Psoas muscle (tissue), 8 donors: Measurements from ENCODE around the gene UGGT1. TPM values are rescaled to one million over a fixed set of nuclear protein-coding genes. Genes with fewer than 3 reads are reported as not detected.

ENCODE experiments used
- ATAC-seq, 4 donors: fragments of 200-7000 bp; cut with Tn5 transposase; one replicate each; pipeline ENCODE4 v1.9.1; 2020; ENCODE audit warnings: moderate library complexity in 3 of 4, mild to moderate bottlenecking in 2 of 4
- DNase-seq, 2 donors: peaks; one replicate each; pipeline ENCODE4 v3.0.0-alpha.2; 2020
- H3K27ac ChIP-seq: fragments of 200-600 bp; one replicate; pipeline ENCODE4 v1.8.0; 2022
- H3K27me3 ChIP-seq, 3 donors: fragments of 200-600 bp in 1 of 3; one replicate each; pipeline versions ENCODE4 v1.6.1 to v1.8.0; 2013 to 2022; ENCODE audit warnings: low read length in 2 of 3, mild to moderate bottlenecking in 2 of 3, moderate library complexity in 1 of 3; ENCODE audit not compliant: insufficient read depth in 3 of 3
- H3K36me3 ChIP-seq, 2 donors: fragments of 200-600 bp in 1 of 2; one replicate each; pipeline versions ENCODE4 v1.6.1 to v1.8.0; 2013 to 2022; ENCODE audit warnings: low read depth in 1 of 2, mild to moderate bottlenecking in 1 of 2, moderate library complexity in 1 of 2; ENCODE audit not compliant: insufficient read depth in 1 of 2
- H3K4me1 ChIP-seq: fragments of 200-600 bp; one replicate; pipeline ENCODE4 v1.8.0; 2022
- H3K4me3 ChIP-seq: fragments of 200-600 bp; one replicate; pipeline ENCODE4 v1.8.0; 2022; ENCODE audit warnings: mild to moderate bottlenecking
- H3K9me3 ChIP-seq: fragments of 200-600 bp; one replicate; pipeline ENCODE4 v1.8.0; 2022
- WGBS, 3 donors: extraction: QIAGEN DNeasy Blood & Tissue Kit; methylation state at CpG; one replicate each; pipeline versions ENCODE4 v1.1.6 to v1.1.7; 2013; 5-methylcytosine and 5-hydroxymethylcytosine counted together
- intact Hi-C, 2 donors: fragments of 100-400 bp; cut with DNase I; formaldehyde crosslinking; loops; one replicate each; pipeline versions ENCODE4 v1.11.0 to v1.14.2; 2022
- polyA plus RNA-seq, 3 donors: library from polyadenylated mRNA; stranded (reverse); fragments of 200-250 nt; gene quantifications; one replicate each; pipeline ENCODE4 v1.2.3, GENCODE V29; 2013
- total RNA-seq, 4 donors: library from RNA; stranded (reverse); fragmentation: NEBNext Ultra II Directional in 2 of 4; extraction: Animal tissue kit (Norgen Biotek cat#: 25700) in 2 of 4; gene quantifications; one replicate each; pipeline versions ENCODE4 v1.2.1 to v1.2.4, GENCODE V29; 2021 to 2023
- TF ChIP-seq, protein P1 (sequence below): fragments of 200-600 bp; IDR thresholded peaks from one replicate; pipeline ENCODE4 v1.8.0; 2022; ENCODE audit warnings: antibody characterized with exemption
- donor health status: healthy with polysubstance abuse.
- donor health status: DM: no; HTN: no; CAD: no; lungs with moderate emphysema.
- donor health status: Bipolar disorder and iron deficiency.
- donor health status: healthy.
- donor health status: DM: yes; HTN: yes; CAD: no.
- donor health status: DM: no; HTN: no; CAD: no.
- donor health status: DM: no; HTN: no; CAD: no.
- donor health status: DM: yes; HTN: yes; CAD: no.

The UGGT1 gene
- total and polyA plus RNA-seq, 7 donors: 11.1 to 41.7 (median 32.1) TPM

DNA sequence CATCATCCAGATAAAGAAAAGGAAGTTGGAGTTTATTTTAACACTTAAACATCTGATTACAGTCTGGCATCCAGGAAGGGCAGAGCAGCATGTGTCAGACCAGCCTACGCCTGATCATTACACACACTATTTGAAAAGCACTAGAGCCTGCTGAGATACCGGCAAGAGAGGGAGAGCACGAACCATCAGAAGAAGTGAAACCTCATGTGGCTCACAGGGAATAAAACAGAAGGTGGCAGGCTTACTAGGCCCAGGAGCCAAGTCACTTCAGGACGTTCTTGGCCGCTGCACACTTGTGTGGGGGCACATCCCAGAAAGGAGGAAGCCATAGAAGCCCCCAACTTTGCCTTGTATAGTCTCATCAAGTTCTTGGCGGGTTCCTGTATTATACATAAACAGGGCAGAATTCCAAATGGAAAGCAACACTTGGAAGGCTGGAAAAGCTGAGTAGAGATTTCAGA is 105.5 kb downstream of the UGGT1 start:
- Histone ChIP-seq H3K27ac (peak overlapping the region; percentile 36), H3K36me3 (peaks cover 0 to 19% of the 10 kb centered on the region in 2 donors), H3K9me3 (no peaks in the 10 kb centered on the region), H3K27me3 (no peaks in the 10 kb centered on the region), H3K4me3 (no peak overlapping the region), H3K4me1 (peaks cover 40% of the 10 kb centered on the region)
- 68 to 80% (median 73%) methylated on average over 6 of the region's 6 CpGs for WGBS, 3 donors
- ATAC-seq (no peak), DNase-seq (no peak)
- intact Hi-C loops: loop anchor here in 1 of 2 donors (2.0 kb wide), 1 partner anchor 32 kb away; no protein-coding TSS in a partner anchor
- TF ChIP-seq, protein P1, sequence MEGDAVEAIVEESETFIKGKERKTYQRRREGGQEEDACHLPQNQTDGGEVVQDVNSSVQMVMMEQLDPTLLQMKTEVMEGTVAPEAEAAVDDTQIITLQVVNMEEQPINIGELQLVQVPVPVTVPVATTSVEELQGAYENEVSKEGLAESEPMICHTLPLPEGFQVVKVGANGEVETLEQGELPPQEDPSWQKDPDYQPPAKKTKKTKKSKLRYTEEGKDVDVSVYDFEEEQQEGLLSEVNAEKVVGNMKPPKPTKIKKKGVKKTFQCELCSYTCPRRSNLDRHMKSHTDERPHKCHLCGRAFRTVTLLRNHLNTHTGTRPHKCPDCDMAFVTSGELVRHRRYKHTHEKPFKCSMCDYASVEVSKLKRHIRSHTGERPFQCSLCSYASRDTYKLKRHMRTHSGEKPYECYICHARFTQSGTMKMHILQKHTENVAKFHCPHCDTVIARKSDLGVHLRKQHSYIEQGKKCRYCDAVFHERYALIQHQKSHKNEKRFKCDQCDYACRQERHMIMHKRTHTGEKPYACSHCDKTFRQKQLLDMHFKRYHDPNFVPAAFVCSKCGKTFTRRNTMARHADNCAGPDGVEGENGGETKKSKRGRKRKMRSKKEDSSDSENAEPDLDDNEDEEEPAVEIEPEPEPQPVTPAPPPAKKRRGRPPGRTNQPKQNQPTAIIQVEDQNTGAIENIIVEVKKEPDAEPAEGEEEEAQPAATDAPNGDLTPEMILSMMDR: no peak

DNA sequence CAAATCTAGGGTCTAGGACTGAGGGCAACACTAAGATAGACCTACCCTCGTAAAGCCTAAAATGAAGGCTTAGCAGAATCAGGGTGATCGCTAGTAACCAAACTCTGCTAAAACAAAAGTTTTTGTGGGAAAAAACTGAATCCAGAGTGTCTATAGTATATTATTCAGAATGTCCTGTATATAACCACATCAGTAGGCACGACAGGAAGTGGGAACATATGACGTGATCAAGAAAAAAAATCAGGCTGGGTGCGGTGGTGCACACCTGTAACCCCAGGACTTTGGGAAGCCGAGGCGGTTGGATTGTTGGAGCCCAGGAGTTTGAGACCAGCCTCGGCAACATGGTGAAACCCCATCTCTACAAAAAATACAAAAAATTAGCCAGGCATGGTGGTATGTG is 106.1 kb downstream of the UGGT1 start:
- H3K27ac ChIP-seq: no peak overlapping the region
- ATAC-seq (no peak), DNase-seq (no peak)
- peaks cover 39% of the 10 kb centered on the region for H3K4me1 ChIP-seq
- no peaks in the 10 kb centered on the region for H3K27me3 ChIP-seq
- 96 to 97% (median 96%) methylated on average over 8 of the region's 8 CpGs for WGBS, 3 donors
- intact Hi-C loops: loop anchor here in 1 of 2 donors (2.0 kb wide), 1 partner anchor 32 kb away; no protein-coding TSS in a partner anchor
- H3K4me3 ChIP-seq: no peak overlapping the region
- TF ChIP-seq, protein P1: no peak
- H3K36me3 ChIP-seq: peaks cover 0 to 13% of the 10 kb centered on the region in 2 donors
- H3K9me3 ChIP-seq: no peaks in the 10 kb centered on the region

DNA sequence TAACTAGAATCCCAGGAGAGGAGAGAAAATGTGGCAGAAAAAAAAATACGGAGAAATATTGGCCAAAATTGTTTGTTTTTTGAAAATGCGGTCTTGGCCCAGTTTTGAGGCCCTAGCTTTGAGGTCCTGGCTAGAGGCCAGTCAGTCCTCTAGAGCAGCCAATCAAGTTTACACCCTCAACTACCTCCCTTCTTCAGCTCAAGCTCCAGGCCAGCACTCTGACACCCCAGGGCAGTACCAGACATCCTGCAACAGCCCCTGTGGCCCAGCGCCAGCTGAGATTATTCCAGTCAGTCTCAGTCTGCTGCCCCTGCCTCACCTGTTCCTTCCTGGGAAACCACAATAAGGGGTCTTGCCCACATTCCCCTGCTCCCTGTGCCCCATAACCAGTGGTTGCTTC is 107.7 kb downstream of the UGGT1 start:
- no peak for DNase-seq
- ATAC-seq: peak in 2 of 4 donors; percentile 22
- TF ChIP-seq, protein P1: no peak
- Histone ChIP-seq H3K36me3 (peaks cover 0 to 13% of the 10 kb centered on the region in 2 donors), H3K27ac (no peak overlapping the region), H3K9me3 (no peaks in the 10 kb centered on the region), H3K27me3 (no peaks in the 10 kb centered on the region), H3K4me3 (no peak overlapping the region), H3K4me1 (peaks cover 26% of the 10 kb centered on the region)
- WGBS, 3 donors: 53 to 64% (median 55%) methylated on average over 3 of the region's 3 CpGs
- intact Hi-C loops: no loop called here

DNA sequence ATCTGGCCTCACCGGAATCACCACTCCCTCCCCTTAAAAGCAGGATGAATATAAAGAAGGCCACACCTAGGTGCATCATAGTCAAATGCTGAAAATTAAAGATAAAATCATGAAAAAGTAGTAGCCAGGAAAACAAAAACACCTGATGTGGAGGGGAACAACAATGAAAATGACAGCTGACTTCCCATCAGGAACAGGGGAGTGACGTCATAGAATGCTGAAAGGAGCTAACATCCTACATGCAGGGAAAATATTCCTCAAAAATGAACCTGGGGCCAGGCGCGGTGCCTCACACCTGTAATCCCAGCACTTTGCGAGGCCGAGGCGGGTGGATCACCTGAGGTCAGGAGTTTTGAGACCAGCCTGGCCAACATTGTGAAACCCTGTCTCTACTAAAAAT is 108.1 kb downstream of the UGGT1 start:
- Histone ChIP-seq H3K36me3 (peaks cover 0 to 13% of the 10 kb centered on the region in 2 donors), H3K4me3 (no peak overlapping the region), H3K9me3 (no peaks in the 10 kb centered on the region), H3K27me3 (no peaks in the 10 kb centered on the region), H3K4me1 (peaks cover 21% of the 10 kb centered on the region), H3K27ac (no peak overlapping the region)
- ATAC-seq (no peak), DNase-seq (no peak)
- 74 to 80% (median 78%) methylated on average over 7 of the region's 7 CpGs for WGBS, 3 donors
- intact Hi-C loops: no loop called here
- TF ChIP-seq, protein P1: no peak

DNA sequence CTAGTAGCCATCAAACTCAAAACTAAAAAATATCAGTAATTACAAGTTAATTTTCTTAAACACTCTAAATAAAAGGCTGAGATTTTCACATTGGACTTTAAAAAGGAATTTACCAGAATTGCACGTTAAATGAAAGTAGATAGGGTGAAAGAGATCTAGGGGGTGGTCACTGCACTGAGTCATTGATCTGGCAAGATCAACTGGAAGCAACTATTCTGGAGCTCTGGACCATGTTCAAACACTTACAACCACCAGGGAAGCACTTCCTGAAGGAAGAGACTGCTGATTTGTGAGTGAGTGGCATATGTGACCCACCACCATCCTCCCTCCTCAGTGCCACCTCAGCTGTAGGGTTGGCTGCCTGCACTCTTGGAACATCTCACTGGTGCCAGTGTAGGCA is 111.8 kb downstream of the UGGT1 start:
- TF ChIP-seq, protein P1: no peak
- no peak for DNase-seq
- H3K9me3 ChIP-seq: peaks cover 4% of the 10 kb centered on the region
- no peaks in the 10 kb centered on the region for H3K36me3 ChIP-seq
- H3K27ac ChIP-seq: no peak overlapping the region
- WGBS, 3 donors: 30 to 67% (median 43%) methylated on average over 1 of the region's 1 CpG
- no peaks in the 10 kb centered on the region for H3K4me1 ChIP-seq
- H3K27me3 ChIP-seq: no peaks in the 10 kb centered on the region
- H3K4me3 ChIP-seq: no peak overlapping the region
- intact Hi-C loops: no loop called here
- no peak for ATAC-seq
